MM.1S (cell line): Measurements from ENCODE around the gene TMEM51.

ENCODE experiments used
- EZH2 ChIP-seq: fragments of 300-600 bp; sonication (generic); optimal IDR thresholded peaks from 2 replicates; pipeline ENCODE3; 2017; ENCODE audit warnings: low read depth, mild to moderate bottlenecking, antibody characterized with exemption, low read length, mixed read lengths
- EZH2phosphoT487 ChIP-seq: fragments of 300-600 bp; sonication (generic); IDR thresholded peaks from 2 replicates; pipeline ENCODE4 v1.6.1; 2018; ENCODE audit warnings: antibody characterized with exemption, low read length
- TF ChIP-seq, protein P1 (sequence below): fragments of 300-600 bp; sonication (generic); IDR thresholded peaks from 2 replicates; pipeline ENCODE4 v1.5.1; 2016; ENCODE audit warnings: antibody characterized with exemption, low read length, mixed read lengths

- TF ChIP-seq, protein P1, sequence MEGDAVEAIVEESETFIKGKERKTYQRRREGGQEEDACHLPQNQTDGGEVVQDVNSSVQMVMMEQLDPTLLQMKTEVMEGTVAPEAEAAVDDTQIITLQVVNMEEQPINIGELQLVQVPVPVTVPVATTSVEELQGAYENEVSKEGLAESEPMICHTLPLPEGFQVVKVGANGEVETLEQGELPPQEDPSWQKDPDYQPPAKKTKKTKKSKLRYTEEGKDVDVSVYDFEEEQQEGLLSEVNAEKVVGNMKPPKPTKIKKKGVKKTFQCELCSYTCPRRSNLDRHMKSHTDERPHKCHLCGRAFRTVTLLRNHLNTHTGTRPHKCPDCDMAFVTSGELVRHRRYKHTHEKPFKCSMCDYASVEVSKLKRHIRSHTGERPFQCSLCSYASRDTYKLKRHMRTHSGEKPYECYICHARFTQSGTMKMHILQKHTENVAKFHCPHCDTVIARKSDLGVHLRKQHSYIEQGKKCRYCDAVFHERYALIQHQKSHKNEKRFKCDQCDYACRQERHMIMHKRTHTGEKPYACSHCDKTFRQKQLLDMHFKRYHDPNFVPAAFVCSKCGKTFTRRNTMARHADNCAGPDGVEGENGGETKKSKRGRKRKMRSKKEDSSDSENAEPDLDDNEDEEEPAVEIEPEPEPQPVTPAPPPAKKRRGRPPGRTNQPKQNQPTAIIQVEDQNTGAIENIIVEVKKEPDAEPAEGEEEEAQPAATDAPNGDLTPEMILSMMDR = no peak
- TF ChIP-seq EZH2 (no peak), EZH2phosphoT487 (no peak)
Observed at GRCh38 chr1:15196069-15196468, 42.5 kb downstream of the TMEM51 start.
